ENCODE measurements around the gene RABGAP1L.
"Not testable (repeated sequence)": the region's sequence is repeated elsewhere in the genome, so short reads cannot be mapped to it uniquely, and the experiment has no call there.

Gene RABGAP1L

GRCh38 chr1:174153085-174153824 lies 6.1 kb upstream of the RABGAP1L start:
- no peak for DNase-seq (ENCODE audit: low read depth)

DNA sequence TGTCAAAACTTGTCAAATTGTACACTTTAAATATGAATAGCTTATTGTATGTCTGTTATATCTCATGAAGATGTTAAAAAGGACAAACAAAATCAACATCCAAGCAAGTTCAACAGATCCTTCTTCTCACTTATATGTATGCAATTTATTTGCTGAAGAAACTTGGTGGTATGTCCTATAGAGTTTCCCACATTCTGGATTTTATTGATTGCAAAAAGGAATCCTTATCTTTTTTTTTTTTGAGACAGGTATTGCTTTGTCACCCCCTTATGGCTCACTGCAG lies 5.6 kb upstream of the RABGAP1L start:
- no peak for DNase-seq (ENCODE audit: low read depth)

DNA sequence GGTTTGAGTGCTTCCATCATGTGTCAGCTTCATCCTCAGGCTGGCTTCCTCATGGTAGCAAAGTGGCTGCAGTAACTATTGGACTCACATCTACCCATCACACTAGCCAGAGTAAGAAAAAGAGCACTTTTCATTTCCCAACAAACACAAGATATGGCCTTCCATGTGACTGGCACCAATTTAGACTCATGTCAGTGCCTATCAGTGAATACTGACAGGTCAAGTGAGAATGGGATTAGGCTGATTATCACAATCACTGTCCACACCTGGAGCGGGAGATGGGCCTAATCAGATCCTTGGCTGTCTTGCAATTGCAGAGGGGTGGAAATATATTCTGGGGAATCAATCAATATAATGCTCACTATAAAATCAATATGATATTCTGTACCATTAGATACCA lies 2.9 kb upstream of the RABGAP1L start:
- DNase-seq (ENCODE audit: low read depth) = no peak

- DNase-seq (ENCODE audit: low read depth) = no peak
These were observed 2.0 kb upstream of the RABGAP1L start for GRCh38 chr1:174157157-174157806.

GRCh38 chr1:174158767-174159251 lies 511 bp upstream of the RABGAP1L start:
- no peak for DNase-seq (ENCODE audit: low read depth)

DNA sequence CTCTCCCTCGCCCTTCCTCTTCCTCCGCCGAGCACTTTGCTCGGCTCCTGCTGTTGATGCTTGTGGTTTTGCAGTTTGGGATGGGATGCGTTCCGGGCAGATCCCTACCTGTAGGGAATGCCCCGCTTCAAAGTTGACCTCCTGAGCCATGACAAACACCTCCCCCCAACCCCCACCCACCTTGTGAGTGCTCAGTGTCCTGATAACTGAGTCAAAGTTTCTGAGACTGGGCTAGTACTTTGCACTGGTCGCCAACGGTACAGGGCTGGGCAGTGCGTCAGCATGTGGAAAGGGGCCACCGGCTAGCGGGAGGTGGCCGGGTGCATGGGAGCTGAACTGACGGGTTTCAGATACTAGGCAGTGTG lies 771 bp downstream of the RABGAP1L start:
- DNase-seq (ENCODE audit: low read depth) = no peak

- DNase-seq (ENCODE audit: low read depth) = no peak
These were observed 1.3 kb downstream of the RABGAP1L start for GRCh38 chr1:174160603-174161002.

DNA sequence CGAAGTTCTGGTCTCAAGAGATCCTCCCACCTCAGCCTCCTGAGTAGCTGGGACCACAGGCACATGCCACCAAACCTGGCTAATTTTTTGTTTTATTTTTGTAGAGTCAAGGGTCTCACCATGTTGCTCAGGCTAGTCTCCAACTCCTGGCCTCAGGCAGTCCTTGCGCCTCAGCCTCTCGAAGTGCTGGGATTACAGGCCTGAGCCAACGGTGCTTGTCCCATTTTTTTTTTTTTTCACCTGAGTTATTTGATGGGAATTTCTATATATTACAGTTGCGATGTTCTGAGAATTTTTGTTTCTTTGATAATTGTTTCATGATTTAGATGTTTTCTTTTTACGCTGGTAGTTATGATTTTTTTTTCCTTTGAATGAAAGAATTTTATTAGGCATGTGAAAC lies 2.5 kb downstream of the RABGAP1L start:
- no peak for DNase-seq (ENCODE audit: low read depth)

- no peak for DNase-seq (ENCODE audit: low read depth)
These were observed 5.5 kb downstream of the RABGAP1L start for GRCh38 chr1:174164826-174165225.

DNA sequence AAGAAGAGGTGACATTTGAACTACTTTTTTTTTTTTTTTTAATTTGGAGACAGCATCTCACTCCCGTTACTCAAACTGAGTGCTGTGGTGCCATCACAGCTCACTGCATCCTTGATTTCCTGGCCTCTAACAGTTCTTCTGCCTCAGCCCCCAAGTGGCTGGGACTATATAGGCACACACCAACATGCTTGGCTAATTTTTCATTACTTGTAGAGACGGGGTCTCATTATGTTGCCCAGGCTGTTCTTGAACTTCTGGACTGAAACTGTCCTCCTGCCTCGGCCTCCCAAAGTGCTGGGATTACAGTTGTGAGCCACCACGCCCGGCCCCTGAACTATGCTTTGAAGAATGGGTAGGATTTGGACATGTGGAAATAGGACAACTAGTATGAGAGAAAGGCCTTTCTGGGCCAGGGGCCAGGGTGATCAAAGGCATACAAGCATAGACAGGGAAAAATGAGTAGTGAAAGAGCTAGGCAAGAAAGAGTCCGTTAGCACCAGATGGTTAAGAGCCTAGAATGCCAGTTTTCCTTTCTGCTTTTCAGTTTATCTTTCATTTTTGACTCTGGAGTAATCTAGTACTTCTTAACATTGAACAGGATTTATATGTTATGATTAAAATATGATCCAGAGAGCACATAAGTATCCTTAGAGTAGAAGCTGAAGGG lies 6.3 kb downstream of the RABGAP1L start:
- peak; percentile 25 for DNase-seq (ENCODE audit: low read depth)

GRCh38 chr1:174166530-174167264 lies 7.4 kb downstream of the RABGAP1L start:
- DNase-seq (ENCODE audit: low read depth) = no peak

GRCh38 chr1:174167265-174167803 lies 8.0 kb downstream of the RABGAP1L start:
- no peak for DNase-seq (ENCODE audit: low read depth)

DNA sequence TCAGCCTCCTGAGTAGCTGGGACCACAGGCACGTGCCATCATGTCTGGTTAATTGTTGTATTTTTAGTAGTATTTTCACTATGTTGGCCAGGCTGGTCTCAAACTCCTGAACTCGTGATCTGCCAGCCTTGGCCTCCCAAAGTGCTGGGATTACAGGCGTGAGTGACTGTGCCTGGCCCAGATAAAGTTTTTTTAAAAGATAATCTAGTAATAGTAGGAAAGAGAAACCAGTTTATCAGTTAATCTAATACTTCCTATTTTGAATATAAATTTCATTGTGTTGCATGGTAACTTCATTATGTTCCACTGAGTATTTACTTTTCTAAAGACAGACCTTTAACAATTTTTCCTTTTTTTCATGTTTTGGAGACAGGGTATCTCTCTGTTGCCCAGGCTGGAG lies 10.0 kb downstream of the RABGAP1L start:
- no peak for DNase-seq (ENCODE audit: low read depth)

DNA sequence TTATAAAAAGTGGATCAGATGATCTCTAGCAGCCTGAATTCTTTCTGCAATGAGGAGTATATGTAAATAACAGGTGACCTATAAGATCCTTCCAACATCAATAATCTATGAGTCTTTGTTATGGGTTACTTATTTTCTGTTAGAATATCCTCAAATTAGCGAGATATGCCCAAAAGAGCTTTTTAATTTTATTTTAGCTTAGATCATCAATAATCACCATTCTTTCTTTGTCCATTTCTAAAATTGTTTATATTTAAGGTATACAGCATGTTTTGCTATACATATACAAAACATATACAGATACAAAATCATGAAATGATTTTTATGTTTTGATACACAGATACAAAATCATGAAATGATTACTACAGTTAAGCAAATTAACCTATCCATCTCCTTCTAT lies 11.8 kb downstream of the RABGAP1L start:
- no peak for DNase-seq (ENCODE audit: low read depth)

DNA sequence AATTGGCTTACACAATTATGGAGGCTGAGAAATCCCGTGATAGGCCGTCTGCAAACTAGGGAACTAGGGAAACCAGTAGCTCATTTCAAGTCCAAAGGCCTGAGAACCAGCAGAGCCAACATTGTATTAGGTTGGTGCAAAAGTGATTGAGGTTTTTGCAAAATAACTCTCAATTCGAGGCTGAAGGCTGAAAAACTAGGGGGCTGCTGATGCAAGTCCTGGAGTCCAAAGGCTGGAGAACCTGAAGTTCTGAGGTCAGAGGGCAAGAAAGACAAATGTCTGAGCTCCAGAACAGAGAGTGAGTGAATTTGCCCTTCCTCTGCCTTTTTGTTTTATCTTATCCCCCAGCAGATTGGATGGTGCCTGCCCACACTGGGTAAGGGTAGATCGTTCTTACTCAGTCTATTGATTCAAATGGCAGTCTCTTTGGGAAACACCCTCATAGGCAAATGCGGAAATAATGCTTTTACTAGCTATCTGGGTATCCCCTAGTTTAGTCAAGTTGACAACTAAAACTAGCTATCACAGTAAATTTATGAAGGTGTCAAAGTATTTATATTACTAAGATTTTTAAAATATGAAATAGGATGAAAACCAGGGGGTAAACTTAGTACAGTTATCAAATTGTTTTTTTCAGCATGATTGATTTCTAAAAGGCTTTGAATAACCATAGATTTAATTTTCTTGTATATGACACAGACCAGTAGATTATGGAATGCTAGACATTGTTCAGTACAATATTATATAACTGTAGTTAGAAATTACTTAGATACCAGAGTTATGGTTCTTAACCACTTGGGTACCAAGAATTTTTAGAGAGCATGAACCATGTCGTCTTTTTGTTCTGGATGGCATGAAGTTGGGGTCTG lies 15.4 kb downstream of the RABGAP1L start:
- DNase-seq (ENCODE audit: low read depth) = no peak

GRCh38 chr1:174178459-174178858 lies 19.1 kb downstream of the RABGAP1L start:
- not testable (repeated sequence) for DNase-seq (ENCODE audit: low read depth)

DNA sequence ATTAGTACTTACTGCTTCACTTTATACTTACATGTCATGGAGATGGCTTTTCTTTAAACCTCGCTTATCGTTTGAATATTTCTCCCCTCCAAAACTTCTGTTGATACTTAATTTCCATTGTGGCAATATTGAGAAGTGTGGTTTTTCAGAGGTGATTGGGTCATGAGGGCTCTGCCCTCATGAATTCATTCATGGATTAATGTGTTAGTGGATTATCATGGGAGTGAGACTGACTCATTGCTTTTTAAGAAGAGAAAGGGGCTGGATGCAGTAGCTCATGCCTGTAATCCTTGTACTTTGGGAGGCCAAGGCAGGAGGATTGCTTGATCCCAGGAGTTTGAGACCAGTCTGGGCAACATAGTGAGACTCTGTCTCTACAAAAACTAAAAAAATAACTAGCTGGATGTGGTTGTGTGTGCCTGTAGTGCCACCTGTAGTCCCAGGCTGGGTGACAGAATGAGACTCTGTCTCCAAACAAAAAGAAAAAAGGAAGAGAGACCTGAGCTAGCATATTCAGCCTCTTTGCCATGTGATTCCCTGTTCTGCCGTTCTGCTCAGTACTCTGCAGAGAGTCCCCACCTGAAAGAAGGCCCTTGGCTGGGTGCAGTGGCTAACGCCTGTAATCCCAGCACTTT lies 30.2 kb downstream of the RABGAP1L start:
- no peak for DNase-seq (ENCODE audit: low read depth)

DNA sequence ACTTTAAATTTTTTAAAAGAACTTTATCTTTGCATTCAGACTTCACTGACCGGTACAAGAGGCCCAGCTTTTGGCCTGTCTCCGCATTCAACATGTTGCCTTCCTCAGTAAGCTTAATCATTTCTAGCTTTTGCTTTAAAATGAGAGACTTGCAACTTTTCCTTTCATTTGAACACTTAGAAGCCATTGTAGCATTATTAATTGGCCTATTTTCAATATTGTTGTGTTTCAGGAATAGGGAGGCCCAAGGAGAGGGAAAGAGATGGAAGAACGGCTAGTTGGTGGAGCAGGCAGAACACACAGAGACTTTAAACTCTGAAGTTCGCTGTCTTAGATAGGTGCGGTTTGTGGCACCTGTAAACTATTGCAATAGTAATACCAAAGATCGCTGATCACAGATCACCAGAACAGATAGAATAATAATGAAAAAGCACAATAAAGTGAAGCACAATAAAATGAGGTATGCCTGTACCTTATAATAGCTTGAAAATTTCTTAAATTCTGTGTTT lies 31.4 kb downstream of the RABGAP1L start:
- no peak for DNase-seq (ENCODE audit: low read depth)

GRCh38 chr1:174191349-174191862 lies 32.1 kb downstream of the RABGAP1L start:
- DNase-seq (ENCODE audit: low read depth) = peak; percentile 52

- DNase-seq (ENCODE audit: low read depth) = no peak
These were observed 35.1 kb downstream of the RABGAP1L start for GRCh38 chr1:174194461-174194860.

- DNase-seq (ENCODE audit: low read depth) = no peak
These were observed 37.8 kb downstream of the RABGAP1L start for GRCh38 chr1:174197088-174197487.

All from GM04504 (cell line).